Right atrium auricular region (tissue), 2 donors: ENCODE data around the gene BTG4. TPM values are rescaled to one million over a fixed set of nuclear protein-coding genes. Genes with fewer than 3 reads are reported as not detected.

ENCODE experiments used
- DNase-seq: peaks from one replicate; pipeline ENCODE4 v3.0.0-alpha.2; 2019; ENCODE audit warnings: low spot score
- H3K27ac ChIP-seq, 2 donors: fragments of 200-600 bp; sonication (generic); 1 replicate in 1 of 2; 2 replicates in 1 of 2; pipeline ENCODE4 v1.5.1; 2016 to 2019
- H3K27me3 ChIP-seq, 2 donors: fragments of 200-600 bp; sonication (generic); one replicate each; pipeline versions ENCODE4 v1.5.1 to v1.6.0; 2017 to 2019
- H3K36me3 ChIP-seq: fragments of 200-600 bp; sonication (generic); one replicate; pipeline ENCODE4 v1.5.1; 2016
- H3K4me1 ChIP-seq, 2 donors: fragments of 200-600 bp; sonication (generic); one replicate each; pipeline versions ENCODE4 v1.5.1 to v1.6.0; 2017 to 2019
- H3K4me3 ChIP-seq, 2 donors: fragments of 200-600 bp; sonication (generic); 1 replicate in 1 of 2; 2 replicates in 1 of 2; pipeline ENCODE4 v1.5.1; 2017 to 2019; ENCODE audit warnings: mild to moderate bottlenecking in 1 of 2, moderate library complexity in 1 of 2
- H3K9me3 ChIP-seq, 2 donors: fragments of 200-600 bp; sonication (generic); one replicate each; pipeline ENCODE4 v1.5.1; 2019
- total RNA-seq, 2 donors: library from RNA; depleted of rRNA; stranded (reverse); fragments of >200 nt; gene quantifications; one replicate each; pipeline ENCODE4 v1.1.0, GENCODE V29; 2016
- TF ChIP-seq, protein P1 (sequence below), 2 donors: fragments of 200-600 bp; sonication (generic); IDR thresholded peaks; one replicate each; pipeline ENCODE4 v1.5.1; 2019; ENCODE audit warnings: antibody characterized with exemption in 2 of 2

BTG4 gene
- total RNA-seq, 2 donors from 2014 or later = not detected

DNA sequence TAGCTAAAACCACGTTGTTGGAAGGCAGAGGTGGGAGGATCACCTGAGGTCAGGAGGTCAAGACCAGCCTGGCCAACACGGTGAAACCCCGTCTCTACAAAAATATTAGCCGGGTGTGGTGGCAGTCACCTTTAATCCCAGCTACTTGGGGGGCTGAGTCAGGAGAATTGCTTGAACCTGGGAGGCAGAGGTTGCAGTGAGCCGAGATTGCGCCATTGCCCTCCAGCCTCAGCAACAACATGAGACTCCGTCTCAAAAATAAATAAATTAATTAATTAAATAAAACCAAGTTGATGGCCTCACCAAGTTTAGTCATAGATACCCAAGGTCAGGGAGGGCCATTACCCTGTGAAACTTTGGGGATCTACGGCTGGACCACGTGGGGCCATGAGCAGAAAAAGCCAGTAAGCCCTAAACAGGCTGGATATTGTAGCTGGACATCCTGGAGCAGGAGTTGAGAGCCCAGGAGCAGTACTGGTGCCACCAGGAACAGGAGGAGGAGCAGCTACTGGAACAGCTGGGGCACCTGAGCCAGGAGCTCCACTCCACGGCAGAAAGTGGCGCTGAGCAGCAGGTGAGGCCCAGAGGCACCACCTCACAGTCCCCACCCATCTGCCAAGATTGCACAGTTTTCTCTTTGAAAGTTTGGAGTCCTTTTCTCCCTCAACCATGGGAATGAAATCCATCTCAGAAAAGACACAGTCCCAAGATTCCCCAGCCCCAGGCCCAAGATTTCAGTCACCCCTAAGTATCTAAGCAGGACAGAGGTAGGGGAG lies 50.5 kb downstream of the BTG4 start:
- Histone ChIP-seq H3K9me3 (no peaks in the 10 kb centered on the region), H3K4me3 (no peak overlapping the region), H3K4me1 (no peaks in the 10 kb centered on the region), H3K27ac (no peak overlapping the region), H3K27me3 (no peaks in the 10 kb centered on the region), H3K36me3 (no peaks in the 10 kb centered on the region)
- TF ChIP-seq, protein P1, sequence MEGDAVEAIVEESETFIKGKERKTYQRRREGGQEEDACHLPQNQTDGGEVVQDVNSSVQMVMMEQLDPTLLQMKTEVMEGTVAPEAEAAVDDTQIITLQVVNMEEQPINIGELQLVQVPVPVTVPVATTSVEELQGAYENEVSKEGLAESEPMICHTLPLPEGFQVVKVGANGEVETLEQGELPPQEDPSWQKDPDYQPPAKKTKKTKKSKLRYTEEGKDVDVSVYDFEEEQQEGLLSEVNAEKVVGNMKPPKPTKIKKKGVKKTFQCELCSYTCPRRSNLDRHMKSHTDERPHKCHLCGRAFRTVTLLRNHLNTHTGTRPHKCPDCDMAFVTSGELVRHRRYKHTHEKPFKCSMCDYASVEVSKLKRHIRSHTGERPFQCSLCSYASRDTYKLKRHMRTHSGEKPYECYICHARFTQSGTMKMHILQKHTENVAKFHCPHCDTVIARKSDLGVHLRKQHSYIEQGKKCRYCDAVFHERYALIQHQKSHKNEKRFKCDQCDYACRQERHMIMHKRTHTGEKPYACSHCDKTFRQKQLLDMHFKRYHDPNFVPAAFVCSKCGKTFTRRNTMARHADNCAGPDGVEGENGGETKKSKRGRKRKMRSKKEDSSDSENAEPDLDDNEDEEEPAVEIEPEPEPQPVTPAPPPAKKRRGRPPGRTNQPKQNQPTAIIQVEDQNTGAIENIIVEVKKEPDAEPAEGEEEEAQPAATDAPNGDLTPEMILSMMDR (IDR thresholded peaks at IDR 0.05) = no peak
- no peak for DNase-seq

DNA sequence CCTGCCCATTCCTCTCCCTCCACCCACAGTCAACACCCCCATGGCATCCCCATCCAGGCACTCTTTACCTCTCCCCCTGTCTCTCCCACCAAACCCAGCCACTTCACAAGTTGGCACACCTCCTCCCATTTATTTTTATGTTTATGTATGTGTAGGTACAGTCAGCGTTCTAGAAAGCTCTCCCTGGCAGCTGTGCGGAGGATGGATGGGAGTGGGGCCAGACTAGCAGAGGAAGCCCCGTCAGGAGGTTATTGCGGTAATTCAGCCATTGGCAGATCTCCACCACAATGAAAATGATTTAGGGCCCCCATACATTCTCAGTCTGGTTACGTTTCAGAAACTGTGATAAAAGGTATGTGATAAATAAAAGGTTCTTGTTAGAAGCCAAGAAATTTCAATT lies 51.3 kb downstream of the BTG4 start:
- TF ChIP-seq, protein P1 (IDR thresholded peaks at IDR 0.05) = no peak
- Histone ChIP-seq H3K4me3 (no peak overlapping the region), H3K9me3 (no peaks in the 10 kb centered on the region), H3K27me3 (no peaks in the 10 kb centered on the region), H3K27ac (no peak overlapping the region), H3K36me3 (no peaks in the 10 kb centered on the region), H3K4me1 (no peaks in the 10 kb centered on the region)
- no peak for DNase-seq

DNA sequence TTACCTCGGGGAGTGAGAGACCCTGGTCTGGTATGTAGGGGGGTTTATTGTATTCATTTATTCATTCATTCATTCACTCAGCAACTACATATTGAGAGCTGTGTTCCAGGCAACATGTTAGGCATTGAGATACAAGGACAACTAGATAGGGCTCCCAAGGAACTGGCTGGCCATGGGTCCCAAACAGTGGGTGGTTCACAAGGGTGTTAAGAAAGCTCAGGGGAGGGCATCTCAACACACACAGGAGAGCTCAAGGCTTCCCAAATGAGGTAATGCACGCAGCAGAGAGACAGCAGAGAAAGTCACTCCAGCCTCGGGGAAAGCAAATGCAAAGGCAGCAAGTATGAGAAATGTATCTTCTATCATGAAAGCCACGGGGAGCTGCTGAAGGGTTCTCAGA lies 51.8 kb downstream of the BTG4 start:
- DNase-seq = no peak
- H3K4me3 ChIP-seq = no peak overlapping the region
- no peaks in the 10 kb centered on the region for H3K9me3 ChIP-seq
- no peak overlapping the region for H3K27ac ChIP-seq
- TF ChIP-seq, protein P1 (IDR thresholded peaks at IDR 0.05) = no peak
- H3K4me1 ChIP-seq = no peaks in the 10 kb centered on the region
- no peaks in the 10 kb centered on the region for H3K27me3 ChIP-seq
- no peaks in the 10 kb centered on the region for H3K36me3 ChIP-seq

DNA sequence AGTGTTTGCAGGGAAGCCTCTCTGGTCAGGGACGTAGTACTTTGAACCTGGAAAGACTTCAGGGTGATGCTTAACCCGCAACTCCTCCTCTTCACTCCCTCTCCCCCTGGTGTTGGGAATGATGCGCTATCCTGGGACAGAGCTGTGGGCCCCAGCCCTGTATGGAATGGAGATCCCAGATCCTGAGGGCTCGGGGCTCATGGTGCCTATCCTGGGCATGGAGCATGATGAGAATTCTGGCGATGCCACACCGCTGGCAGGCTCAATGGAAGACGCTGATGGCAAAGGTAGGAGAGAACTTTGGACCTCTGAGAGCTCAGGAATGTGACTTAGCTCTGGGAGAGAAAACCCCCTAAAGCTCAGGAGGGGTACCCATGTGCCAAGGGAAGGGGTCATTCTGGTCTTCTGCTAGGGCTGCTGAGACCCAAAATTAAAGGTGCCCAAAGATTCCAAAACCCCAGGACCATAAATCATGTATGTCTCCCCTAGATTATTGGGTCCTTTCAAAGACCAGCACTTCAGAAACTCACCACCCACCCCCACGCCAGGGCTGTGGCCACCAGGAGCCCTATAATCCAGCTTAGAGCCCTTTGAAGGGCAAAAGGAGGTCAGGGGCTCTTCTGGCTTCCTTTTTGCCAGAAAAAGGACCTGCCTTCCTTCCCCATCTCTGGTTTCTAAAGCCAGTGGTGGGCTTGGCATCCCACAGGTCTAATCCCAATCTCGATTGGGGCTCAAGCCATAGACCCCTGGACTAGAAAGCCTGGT lies 52.5 kb downstream of the BTG4 start:
- H3K9me3 ChIP-seq = no peaks in the 10 kb centered on the region
- H3K27me3 ChIP-seq = no peaks in the 10 kb centered on the region
- TF ChIP-seq, protein P1 (IDR thresholded peaks at IDR 0.05) = no peak
- no peak overlapping the region for H3K27ac ChIP-seq
- no peaks in the 10 kb centered on the region for H3K4me1 ChIP-seq
- H3K36me3 ChIP-seq = no peaks in the 10 kb centered on the region
- no peak overlapping the region for H3K4me3 ChIP-seq
- no peak for DNase-seq

DNA sequence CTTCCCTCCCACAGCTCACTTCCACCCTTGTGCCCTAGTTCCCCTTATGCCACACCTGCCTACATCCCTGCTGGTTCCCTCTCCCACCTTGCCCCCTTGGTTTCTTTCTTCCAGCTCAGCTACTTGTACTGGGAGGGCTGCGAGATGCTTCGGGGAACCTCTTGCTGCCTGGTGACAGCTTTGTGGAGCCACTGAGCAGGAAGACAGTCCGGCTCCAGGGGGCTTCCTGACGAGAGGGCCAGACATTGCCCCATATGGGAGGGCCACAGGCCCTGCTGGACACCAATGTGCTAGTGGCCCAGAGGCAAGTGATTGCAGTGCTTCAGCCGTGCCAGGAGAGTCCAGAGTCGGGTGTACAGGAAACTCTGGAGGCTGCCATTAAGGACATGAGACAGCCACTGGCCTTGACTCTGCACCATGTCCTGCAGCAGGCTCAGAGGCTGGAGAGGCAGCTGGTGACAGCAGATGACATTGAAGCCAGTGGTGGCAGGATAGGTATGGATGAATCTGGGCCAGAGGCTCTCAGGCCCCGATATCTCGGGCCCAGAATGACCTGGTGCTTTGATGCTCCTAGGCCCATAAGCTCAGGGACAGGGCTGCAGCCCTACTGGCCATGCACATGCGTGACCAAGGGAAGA lies 54.3 kb downstream of the BTG4 start:
- Histone ChIP-seq H3K9me3 (no peaks in the 10 kb centered on the region), H3K4me1 (no peaks in the 10 kb centered on the region), H3K4me3 (no peak overlapping the region), H3K36me3 (no peaks in the 10 kb centered on the region), H3K27me3 (no peaks in the 10 kb centered on the region), H3K27ac (no peak overlapping the region)
- TF ChIP-seq, protein P1 (IDR thresholded peaks at IDR 0.05) = no peak
- DNase-seq = no peak
